H1 (cell line): Measurements from ENCODE around the gene OGFOD2. TPM values are rescaled to one million over a fixed set of nuclear protein-coding genes. Genes with fewer than 3 reads are reported as not detected.

ENCODE experiments used
- CTCF ChIA-PET: fragments of 300-600 bp; sonication (Branson Sonifier 250); formaldehyde crosslinking; loops from one replicate; lab custom pipeline; 2021; ENCODE audit not compliant: partially characterized antibody; lab: Charles Lee
- POLR2A ChIA-PET: fragments of 300-600 bp; sonication (Branson Sonifier 250); formaldehyde crosslinking; loops from one replicate; lab custom pipeline; 2021; ENCODE audit warnings: inconsistent platforms; ENCODE audit not compliant: partially characterized antibody; lab: Charles Lee
- DNase-seq, 2 experiments: peaks; one replicate each; pipeline versions ENCODE4 v3.0.0 to v3.0.0-alpha.2; 2010 to 2022; ENCODE audit warnings: low spot score in 2 of 2, low read depth in 1 of 2, mixed read lengths in 1 of 2
- FAIRE-seq: peaks from 2 replicates; lab custom pipeline; 2011; peaks lifted over from hg19 to GRCh38; lab: Jason Lieb, UNC
- H2AFZ ChIP-seq: 2 replicates; pipeline ENCODE4 v1.8.1; 2012; ENCODE audit warnings: low read length, inconsistent platforms
- H2AK5ac ChIP-seq: 2 replicates; pipeline ENCODE4 v1.6.1; 2013; ENCODE audit warnings: low read depth, low read length
- H2BK120ac ChIP-seq: replicated peaks from 2 replicates; pipeline ENCODE3; 2013; ENCODE audit warnings: low read depth, low read length, inconsistent platforms
- H2BK12ac ChIP-seq: 2 replicates; pipeline ENCODE4 v1.6.1; 2013; ENCODE audit warnings: low read depth, low read length
- H2BK15ac ChIP-seq: 2 replicates; pipeline ENCODE4 v1.6.1; 2013; ENCODE audit warnings: low read length
- H2BK20ac ChIP-seq: 2 replicates; pipeline ENCODE4 v1.6.1; 2013; ENCODE audit warnings: low read length
- H2BK5ac ChIP-seq: 2 replicates; pipeline ENCODE4 v1.6.1; 2013; ENCODE audit warnings: low read depth, low read length
- H3K14ac ChIP-seq: 2 replicates; pipeline ENCODE4 v1.6.1; 2013; ENCODE audit warnings: inconsistent platforms; ENCODE audit not compliant: insufficient read length
- H3K18ac ChIP-seq: 2 replicates; pipeline ENCODE4 v1.6.1; 2013; ENCODE audit warnings: low read length; ENCODE audit errors: extremely low read depth
- H3K23ac ChIP-seq: 2 replicates; pipeline ENCODE4 v1.6.1; 2013; ENCODE audit warnings: inconsistent platforms; ENCODE audit not compliant: insufficient read length
- H3K23me2 ChIP-seq: 2 replicates; pipeline ENCODE4 v1.6.1; 2013; ENCODE audit warnings: low read depth, low read length
- H3K27ac ChIP-seq: 2 replicates; pipeline ENCODE4 v1.6.1; 2011; ENCODE audit warnings: low read depth, low read length, inconsistent platforms
- H3K27me3 ChIP-seq, 4 experiments: replicated peaks in 1 of 4; 1 replicate in 1 of 4; 2 replicates in 3 of 4; pipeline versions ENCODE4 v1.6.1 to v1.8.1; 2011 to 2013; ENCODE audit warnings: low read length in 3 of 4, mild to moderate bottlenecking in 3 of 4, inconsistent platforms in 2 of 4, mixed read lengths in 2 of 4, moderate library complexity in 1 of 4; ENCODE audit not compliant: control insufficient read depth in 3 of 4, insufficient read depth in 3 of 4; ENCODE audit errors: extremely low read depth in 1 of 4
- H3K36me3 ChIP-seq, 4 experiments: 2 replicates each; pipeline versions ENCODE4 v1.6.1 to v1.8.1; 2011 to 2013; ENCODE audit warnings: mild to moderate bottlenecking in 4 of 4, low read length in 3 of 4, moderate library complexity in 2 of 4, control low read depth in 1 of 4, inconsistent platforms in 1 of 4; ENCODE audit not compliant: insufficient read depth in 4 of 4, control insufficient read depth in 2 of 4
- H3K4ac ChIP-seq: replicated peaks from 2 replicates; pipeline ENCODE3; 2013; ENCODE audit warnings: low read length, low read depth, mixed read lengths, inconsistent platforms; ENCODE audit not compliant: insufficient read length
- H3K4me1 ChIP-seq, 4 experiments: replicated peaks in 1 of 4; 1 replicate in 1 of 4; 2 replicates in 3 of 4; pipeline versions ENCODE4 v1.6.1 to v1.8.1; 2011 to 2013; ENCODE audit warnings: low read length in 3 of 4, inconsistent platforms in 2 of 4, mixed read lengths in 1 of 4; ENCODE audit not compliant: insufficient read depth in 4 of 4, control insufficient read depth in 3 of 4
- H3K4me2 ChIP-seq, 2 experiments: 2 replicates each; pipeline versions ENCODE4 v1.6.1 to v1.8.1; 2011 to 2013; ENCODE audit warnings: low read depth in 2 of 2, low read length in 2 of 2, control low read depth in 1 of 2, inconsistent platforms in 1 of 2, mild to moderate bottlenecking in 1 of 2; ENCODE audit not compliant: insufficient read depth in 1 of 2
- H3K4me3 ChIP-seq, 4 experiments: fragments of 200-600, 300-600 bp in 1 of 4; sonication (generic), shearing (Covaris generic), sonication (Bioruptor Twin) in 1 of 4; 2 replicates each; pipeline versions ENCODE4 v1.5.1 to v1.8.1; 2011 to 2016; ENCODE audit warnings: low read length in 4 of 4, low read depth in 3 of 4, control low read depth in 2 of 4, inconsistent platforms in 2 of 4, mild to moderate bottlenecking in 2 of 4, mixed read lengths in 1 of 4, moderate library complexity in 1 of 4; ENCODE audit not compliant: insufficient read depth in 2 of 4; ENCODE audit errors: extremely low read depth in 1 of 4
- H3K56ac ChIP-seq: replicated peaks from 2 replicates; pipeline ENCODE3; 2013; ENCODE audit warnings: low read depth, mild to moderate bottlenecking, mixed read lengths, low read length, inconsistent platforms; ENCODE audit not compliant: insufficient read length
- H3K79me1 ChIP-seq: 2 replicates; pipeline ENCODE4 v1.6.1; 2013; ENCODE audit warnings: low read depth, low read length, control low read depth
- H3K79me2 ChIP-seq, 2 experiments: 2 replicates each; pipeline versions ENCODE4 v1.6.1 to v1.8.1; 2012 to 2013; ENCODE audit warnings: low read length in 2 of 2, mild to moderate bottlenecking in 2 of 2, inconsistent platforms in 1 of 2; ENCODE audit not compliant: insufficient read depth in 2 of 2, control insufficient read depth in 1 of 2
- H3K9ac ChIP-seq, 4 experiments: replicated peaks in 1 of 4; 1 replicate in 1 of 4; 2 replicates in 3 of 4; pipeline versions ENCODE4 v1.6.1 to v1.8.1; 2011 to 2013; ENCODE audit warnings: low read depth in 3 of 4, low read length in 3 of 4, control low read depth in 2 of 4, mild to moderate bottlenecking in 2 of 4, moderate library complexity in 2 of 4, inconsistent platforms in 1 of 4; ENCODE audit errors: extremely low read depth in 1 of 4
- H3K9me3 ChIP-seq, 2 experiments: 2 replicates each; pipeline versions ENCODE4 v1.6.1 to v1.8.1; 2012 to 2013; ENCODE audit warnings: mild to moderate bottlenecking in 2 of 2, moderate library complexity in 2 of 2, control low read depth in 1 of 2, inconsistent platforms in 1 of 2, low read depth in 1 of 2, low read length in 1 of 2, mixed read lengths in 1 of 2; ENCODE audit not compliant: insufficient read depth in 2 of 2
- H4K20me1 ChIP-seq, 2 experiments: replicated peaks in 1 of 2; 2 replicates each; pipeline versions ENCODE3 to v1.8.1; 2011 to 2013; ENCODE audit warnings: inconsistent platforms in 2 of 2, low read length in 2 of 2, mild to moderate bottlenecking in 1 of 2; ENCODE audit not compliant: insufficient read depth in 2 of 2, control insufficient read depth in 1 of 2
- H4K5ac ChIP-seq: 2 replicates; pipeline ENCODE4 v1.6.1; 2013; ENCODE audit warnings: low read length, low read depth, mixed read lengths, inconsistent platforms; ENCODE audit not compliant: insufficient read length
- H4K8ac ChIP-seq: 2 replicates; pipeline ENCODE4 v1.8.0; 2013; ENCODE audit warnings: mild to moderate bottlenecking, moderate library complexity, low read length, inconsistent platforms; ENCODE audit not compliant: insufficient read depth; ENCODE audit errors: extremely low read depth
- H4K91ac ChIP-seq: replicated peaks from 2 replicates; pipeline ENCODE3; 2013; ENCODE audit warnings: low read length, mixed read lengths, inconsistent platforms; ENCODE audit not compliant: insufficient read length
- CTBP2 ChIP-seq: IDR thresholded peaks from 2 replicates; pipeline ENCODE4 v1.7.0; 2011; ENCODE audit warnings: borderline replicate concordance, mild to moderate bottlenecking, moderate library complexity, mixed read lengths, low read length; ENCODE audit not compliant: insufficient read depth, insufficient read length
- GABPA ChIP-seq: IDR thresholded peaks from 2 replicates; pipeline ENCODE4 v1.6.1; 2011; ENCODE audit warnings: mild to moderate bottlenecking, low read length, moderate library complexity, borderline replicate concordance; ENCODE audit not compliant: insufficient read depth
- HDAC2 ChIP-seq, 2 experiments: fragments of 300-600 bp in 1 of 2; sonication (generic) in 1 of 2; IDR thresholded peaks; 2 replicates each; pipeline ENCODE4 v1.6.1; 2011 to 2012; ENCODE audit warnings: low read depth in 2 of 2, low read length in 2 of 2, mild to moderate bottlenecking in 2 of 2, moderate library complexity in 2 of 2, borderline replicate concordance in 1 of 2, inconsistent platforms in 1 of 2
- JUND ChIP-seq: IDR thresholded peaks from 2 replicates; pipeline ENCODE4 v1.6.1; 2011; ENCODE audit warnings: mild to moderate bottlenecking, improper control_type of control experiment, low read length
- NRF1 ChIP-seq: IDR thresholded peaks from 2 replicates; pipeline ENCODE4 v1.6.1; 2011; ENCODE audit warnings: mild to moderate bottlenecking, low read depth, low read length, improper control_type of control experiment
- SIN3A ChIP-seq, 2 experiments: IDR thresholded peaks in 1 of 2; conservative IDR thresholded peaks in 1 of 2; 2 replicates each; pipeline ENCODE4 v1.6.1; 2011 to 2012; ENCODE audit warnings: low read length in 2 of 2, improper control_type of control experiment in 1 of 2, low read depth in 1 of 2, mild to moderate bottlenecking in 1 of 2
- SIX5 ChIP-seq: IDR thresholded peaks from 2 replicates; pipeline ENCODE4 v1.6.1; 2011; ENCODE audit warnings: mild to moderate bottlenecking, low read depth, low read length
- SP4 ChIP-seq: IDR thresholded peaks from 2 replicates; pipeline ENCODE4 v1.6.1; 2012; ENCODE audit warnings: low read length, inconsistent platforms
- SRF ChIP-seq: IDR thresholded peaks from 2 replicates; pipeline ENCODE4 v1.6.1; 2011; ENCODE audit warnings: mild to moderate bottlenecking, low read depth, low read length, moderate library complexity
- SUZ12 ChIP-seq: fragments of 200-600 bp; sonication (generic); IDR thresholded peaks from 2 replicates; pipeline ENCODE4 v1.6.1; 2012; ENCODE audit warnings: mild to moderate bottlenecking, inconsistent platforms, low read length, moderate library complexity, mixed read lengths
- TBP ChIP-seq: IDR thresholded peaks from 2 replicates; pipeline ENCODE4 v1.6.1; 2011; ENCODE audit warnings: low read depth, low read length, improper control_type of control experiment
- TCF12 ChIP-seq: IDR thresholded peaks from 2 replicates; pipeline ENCODE4 v1.6.1; 2011; ENCODE audit warnings: low read depth, mild to moderate bottlenecking, low read length
- WGBS, 2 experiments: shearing (Covaris generic) in 1 of 2; methylation state at CpG; one replicate each; pipeline versions ENCODE4 v1.1.6 to v1.1.7; 2013 to 2015; ENCODE audit warnings: low lambda C conversion rate in 2 of 2, mixed read lengths in 2 of 2, inconsistent platforms in 1 of 2, low coverage in 1 of 2, missing lambda C conversion rate in 1 of 2; ENCODE audit not compliant: insufficient replicate concordance in 2 of 2, insufficient coverage in 1 of 2, insufficient read length in 1 of 2; ENCODE audit errors: extremely low coverage in 1 of 2, missing lambda C conversion rate in 1 of 2; 5-methylcytosine and 5-hydroxymethylcytosine counted together
- polyA plus RNA-seq, 7 experiments: library from polyadenylated mRNA; depleted of rRNA in 3 of 7; stranded (reverse) in 5 of 7; unstranded in 2 of 7; fragments of >200 nt in 5 of 7; fragments of 200-250 nt in 2 of 7; gene quantifications; 1 replicate in 5 of 7; 2 replicates in 1 of 7; 4 replicates in 1 of 7; pipeline versions ENCODE4 v1.2.1 to v1.2.3, GENCODE V29; 2011 to 2013; ENCODE audit warnings: missing spikeins in 2 of 7, mixed read lengths in 2 of 7
- total RNA-seq: library from RNA; stranded (reverse); fragmentation: NEBNext Ultra II Directional; extraction: Animal tissue kit (Norgen Biotek cat#: 25700); gene quantifications from 2 replicates; pipeline ENCODE4 v1.2.1, GENCODE V29; 2021

The OGFOD2 gene
- total and polyA plus RNA-seq, 2 of the 8 experiments (the other 6 are each of a cell fraction or from before 2014, with no cell fraction given): 17.3 to 20.3 TPM

DNA sequence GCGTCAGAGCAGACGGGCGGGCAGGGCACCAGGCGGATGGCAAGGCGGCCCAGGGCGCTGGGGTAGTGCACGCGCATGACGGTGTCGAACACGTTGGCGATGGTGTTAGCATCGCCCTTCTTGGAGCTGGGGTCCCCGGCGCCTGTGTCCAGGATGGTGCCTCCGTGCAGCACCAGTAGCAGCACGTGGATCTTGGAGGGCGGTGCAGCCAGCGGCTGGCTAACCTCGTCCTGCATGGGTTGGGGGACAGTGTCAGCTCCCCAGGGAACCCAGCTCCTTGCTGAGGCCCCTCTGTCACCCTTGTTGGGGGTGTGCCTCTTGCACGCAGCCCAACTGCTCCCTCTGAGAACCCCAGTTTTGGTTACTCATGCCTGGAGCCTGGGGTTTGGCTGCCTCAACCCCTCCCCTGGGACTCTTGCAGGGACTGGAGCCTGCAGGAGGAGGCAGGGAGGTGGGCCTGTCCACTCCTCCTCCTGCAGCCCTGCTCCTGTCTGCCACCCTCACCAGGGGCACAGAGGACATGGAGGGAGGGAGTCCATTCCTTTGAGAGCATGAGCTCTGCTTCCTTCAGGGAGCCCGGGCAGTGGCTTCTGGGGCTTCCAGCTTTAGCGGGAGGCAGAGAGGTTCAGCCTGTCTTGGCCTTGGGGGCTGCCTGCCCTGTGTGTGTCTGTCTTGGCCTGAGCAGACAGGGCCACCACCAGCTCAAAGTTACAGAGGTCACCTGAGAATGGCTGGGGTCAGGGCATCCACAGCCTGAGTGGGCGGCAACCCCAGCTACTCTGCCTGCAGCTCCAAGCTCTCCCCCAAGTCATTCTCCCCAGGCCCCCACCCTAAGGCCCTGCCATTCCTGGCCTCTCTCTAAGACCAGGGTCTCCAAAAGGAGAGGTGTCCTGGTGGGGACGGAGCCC, 22.6 kb downstream of the OGFOD2 start:
- 86% methylated on average over 24 of the region's 25 CpGs; no CpG with 5 or more reads in 1 of the 2 experiments for WGBS, 2 experiments
- FAIRE-seq (no peak), DNase-seq (no peak)
- H3K18ac ChIP-seq: no peak overlapping the region
- H3K9me3 ChIP-seq: no peaks in the 10 kb centered on the region
- H2BK120ac ChIP-seq: no peak overlapping the region
- H4K91ac ChIP-seq: no peak overlapping the region
- H4K5ac ChIP-seq: no peak overlapping the region
- no peak overlapping the region for H2BK20ac ChIP-seq
- no peak overlapping the region for H2AK5ac ChIP-seq
- CTCF ChIA-PET: interaction anchor here (0.5 to 2.1 kb wide), 9 partner anchors 8 to 306 kb away, joined by 3 to 5 read pairs (median 3); partner anchors contain the start of gene OGFOD2
- no peak overlapping the region for H3K4me3 ChIP-seq
- peak overlapping the region; percentile 8; the same call in 1 of the 2 replicates for H2BK5ac ChIP-seq
- H2BK12ac ChIP-seq: no peak overlapping the region
- no peak overlapping the region for H2BK15ac ChIP-seq
- POLR2A ChIA-PET: interaction anchor here (1.0 kb wide), 1 partner anchor 18 kb away, joined by 4 read pairs; the partner anchor contains the start of gene ARL6IP4
- H3K4ac ChIP-seq: no peak overlapping the region
- H3K9ac ChIP-seq: no peak overlapping the region
- H3K27ac ChIP-seq: no peak overlapping the region
- no peaks in the 10 kb centered on the region for H4K20me1 ChIP-seq
- H3K14ac ChIP-seq: no peak overlapping the region
- H3K23me2 ChIP-seq: no peaks in the 10 kb centered on the region
- no peaks in the 10 kb centered on the region for H3K79me1 ChIP-seq
- no peak overlapping the region for H3K4me2 ChIP-seq
- no peak overlapping the region for H3K56ac ChIP-seq
- H3K36me3 ChIP-seq: no peaks in the 10 kb centered on the region
- H3K23ac ChIP-seq: no peak overlapping the region
- no peaks in the 10 kb centered on the region for H3K79me2 ChIP-seq
- no peaks in the 10 kb centered on the region for H3K27me3 ChIP-seq
- H4K8ac ChIP-seq: peak overlapping the region; percentile 57; the same call in 1 of the 2 replicates
- no peaks in the 10 kb centered on the region for H3K4me1 ChIP-seq
- no peak overlapping the region for H2AFZ ChIP-seq
- TF ChIP-seq JUND: no peak
- TF ChIP-seq HDAC2 (IDR thresholded peaks at IDR 0.05; ENCODE audit: borderline replicate concordance in 1 of 2, low read depth in 2 of 2, low read length in 2 of 2): no peak
- TF ChIP-seq SIN3A (conservative IDR thresholded peaks at IDR 0.05 in 1 of 2, IDR thresholded peaks at IDR 0.05 in 1 of 2; ENCODE audit: low read depth in 1 of 2, low read length in 2 of 2): no peak
- TF ChIP-seq TCF12: no peak
- TF ChIP-seq SP4: no peak
- TF ChIP-seq SRF: no peak
- TF ChIP-seq SIX5: no peak
- TF ChIP-seq NRF1: no peak
- no peak for TF ChIP-seq SUZ12
- no peak for TF ChIP-seq GABPA
- no peak for TF ChIP-seq CTBP2
- TF ChIP-seq TBP: no peak
